Prostate gland (tissue), 2 donors: Measurements from ENCODE around the gene MBLAC1.

Experiments
- POLR2A ChIP-seq: fragments of 450-650 bp; IDR thresholded peaks from one replicate; pipeline ENCODE4 v1.6.1; 2016; ENCODE audit warnings: antibody characterized with exemption, mild to moderate bottlenecking
- POLR2AphosphoS5 ChIP-seq: sonication (generic); formaldehyde crosslinking; IDR thresholded peaks from one replicate; pipeline ENCODE4 v1.6.1; 2017; ENCODE audit warnings: antibody characterized with exemption
- TF ChIP-seq, protein P1 (sequence below), 4 experiments: fragments of 200-600 bp in 2 of 4; fragments of 450-650 bp in 2 of 4; sonication (generic) in 2 of 4; IDR thresholded peaks; 1 replicate in 3 of 4; 2 replicates in 1 of 4; pipeline ENCODE4 v1.5.1; 2016 to 2019; ENCODE audit warnings: antibody characterized with exemption in 4 of 4, mild to moderate bottlenecking in 2 of 4, moderate library complexity in 2 of 4

- TF ChIP-seq, protein P1, sequence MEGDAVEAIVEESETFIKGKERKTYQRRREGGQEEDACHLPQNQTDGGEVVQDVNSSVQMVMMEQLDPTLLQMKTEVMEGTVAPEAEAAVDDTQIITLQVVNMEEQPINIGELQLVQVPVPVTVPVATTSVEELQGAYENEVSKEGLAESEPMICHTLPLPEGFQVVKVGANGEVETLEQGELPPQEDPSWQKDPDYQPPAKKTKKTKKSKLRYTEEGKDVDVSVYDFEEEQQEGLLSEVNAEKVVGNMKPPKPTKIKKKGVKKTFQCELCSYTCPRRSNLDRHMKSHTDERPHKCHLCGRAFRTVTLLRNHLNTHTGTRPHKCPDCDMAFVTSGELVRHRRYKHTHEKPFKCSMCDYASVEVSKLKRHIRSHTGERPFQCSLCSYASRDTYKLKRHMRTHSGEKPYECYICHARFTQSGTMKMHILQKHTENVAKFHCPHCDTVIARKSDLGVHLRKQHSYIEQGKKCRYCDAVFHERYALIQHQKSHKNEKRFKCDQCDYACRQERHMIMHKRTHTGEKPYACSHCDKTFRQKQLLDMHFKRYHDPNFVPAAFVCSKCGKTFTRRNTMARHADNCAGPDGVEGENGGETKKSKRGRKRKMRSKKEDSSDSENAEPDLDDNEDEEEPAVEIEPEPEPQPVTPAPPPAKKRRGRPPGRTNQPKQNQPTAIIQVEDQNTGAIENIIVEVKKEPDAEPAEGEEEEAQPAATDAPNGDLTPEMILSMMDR (IDR thresholded peaks at IDR 0.05): no peak
- no peak for TF ChIP-seq POLR2A
- no peak for TF ChIP-seq POLR2AphosphoS5
Measured at GRCh38 chr7:100137851-100138760, 11.3 kb downstream of the MBLAC1 start.
